ENCODE results near the gene KIDINS220. TPM values are rescaled to one million over a fixed set of nuclear protein-coding genes. Genes with fewer than 3 reads are reported as not detected.
A peak's percentile ranks its signal among the peaks of the same experiment; 100 is the strongest.

Gene KIDINS220
- total RNA-seq, 4 donors from 2014 or later, result 65.8 to 78.1 (median 73.6) TPM

DNA sequence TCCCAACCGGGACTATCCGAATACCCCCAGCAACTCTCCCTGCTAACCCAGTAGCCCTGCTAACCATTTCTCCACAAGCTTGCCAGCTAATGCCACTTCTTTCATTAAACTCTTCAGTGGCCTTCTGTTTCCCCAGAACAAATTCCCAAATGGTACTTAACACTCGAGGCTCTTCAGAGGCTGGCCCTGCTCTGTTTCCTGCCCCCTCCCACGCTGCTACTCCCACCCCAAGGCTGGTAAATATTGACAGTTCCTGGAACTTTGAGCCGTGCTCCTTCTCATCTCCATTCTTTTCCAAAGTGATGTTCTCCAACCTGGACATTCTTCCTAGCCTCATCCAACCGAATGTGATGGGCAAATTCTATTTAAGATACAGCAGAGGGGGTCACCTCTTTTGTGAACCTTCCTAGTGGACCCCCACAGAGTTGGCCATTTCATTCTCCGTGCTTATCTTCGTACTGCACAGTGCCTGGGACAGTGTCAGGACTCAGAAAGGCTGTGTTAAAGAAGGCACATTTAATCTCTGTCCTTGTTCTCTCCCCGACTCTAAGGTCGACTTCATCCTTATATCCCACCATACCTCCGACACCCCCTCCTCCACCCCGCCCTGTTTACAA, 3.2 kb upstream of the KIDINS220 start:
- no peak overlapping the region for H3K4me3 ChIP-seq
- 80% methylated on average over 12 of the region's 12 CpGs for WGBS
- TF ChIP-seq, protein P1, sequence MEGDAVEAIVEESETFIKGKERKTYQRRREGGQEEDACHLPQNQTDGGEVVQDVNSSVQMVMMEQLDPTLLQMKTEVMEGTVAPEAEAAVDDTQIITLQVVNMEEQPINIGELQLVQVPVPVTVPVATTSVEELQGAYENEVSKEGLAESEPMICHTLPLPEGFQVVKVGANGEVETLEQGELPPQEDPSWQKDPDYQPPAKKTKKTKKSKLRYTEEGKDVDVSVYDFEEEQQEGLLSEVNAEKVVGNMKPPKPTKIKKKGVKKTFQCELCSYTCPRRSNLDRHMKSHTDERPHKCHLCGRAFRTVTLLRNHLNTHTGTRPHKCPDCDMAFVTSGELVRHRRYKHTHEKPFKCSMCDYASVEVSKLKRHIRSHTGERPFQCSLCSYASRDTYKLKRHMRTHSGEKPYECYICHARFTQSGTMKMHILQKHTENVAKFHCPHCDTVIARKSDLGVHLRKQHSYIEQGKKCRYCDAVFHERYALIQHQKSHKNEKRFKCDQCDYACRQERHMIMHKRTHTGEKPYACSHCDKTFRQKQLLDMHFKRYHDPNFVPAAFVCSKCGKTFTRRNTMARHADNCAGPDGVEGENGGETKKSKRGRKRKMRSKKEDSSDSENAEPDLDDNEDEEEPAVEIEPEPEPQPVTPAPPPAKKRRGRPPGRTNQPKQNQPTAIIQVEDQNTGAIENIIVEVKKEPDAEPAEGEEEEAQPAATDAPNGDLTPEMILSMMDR (IDR thresholded peaks at IDR 0.05), result no peak
- TF ChIP-seq POLR2A (IDR thresholded peaks at IDR 0.05; ENCODE audit: low read depth) (no peak), EP300 (IDR thresholded peaks at IDR 0.05) (no peak), POLR2AphosphoS5 (IDR thresholded peaks at IDR 0.05) (no peak)
- no peaks in the 10 kb centered on the region for H3K36me3 ChIP-seq
- intact Hi-C loops (cut with DNase I), result no loop called here
- H3K9me3 ChIP-seq, result no peaks in the 10 kb centered on the region
- peaks cover 0 to 8% (median 0%) of the 10 kb centered on the region in 4 donors for H3K27me3 ChIP-seq
- H3K27ac ChIP-seq (replicated peaks in 1 of 4), result no peak overlapping the region
- no peak for DNase-seq (ENCODE audit: extremely low spot score)
- peaks cover 14 to 19% (median 16%) of the 10 kb centered on the region in 4 donors for H3K4me1 ChIP-seq

DNA sequence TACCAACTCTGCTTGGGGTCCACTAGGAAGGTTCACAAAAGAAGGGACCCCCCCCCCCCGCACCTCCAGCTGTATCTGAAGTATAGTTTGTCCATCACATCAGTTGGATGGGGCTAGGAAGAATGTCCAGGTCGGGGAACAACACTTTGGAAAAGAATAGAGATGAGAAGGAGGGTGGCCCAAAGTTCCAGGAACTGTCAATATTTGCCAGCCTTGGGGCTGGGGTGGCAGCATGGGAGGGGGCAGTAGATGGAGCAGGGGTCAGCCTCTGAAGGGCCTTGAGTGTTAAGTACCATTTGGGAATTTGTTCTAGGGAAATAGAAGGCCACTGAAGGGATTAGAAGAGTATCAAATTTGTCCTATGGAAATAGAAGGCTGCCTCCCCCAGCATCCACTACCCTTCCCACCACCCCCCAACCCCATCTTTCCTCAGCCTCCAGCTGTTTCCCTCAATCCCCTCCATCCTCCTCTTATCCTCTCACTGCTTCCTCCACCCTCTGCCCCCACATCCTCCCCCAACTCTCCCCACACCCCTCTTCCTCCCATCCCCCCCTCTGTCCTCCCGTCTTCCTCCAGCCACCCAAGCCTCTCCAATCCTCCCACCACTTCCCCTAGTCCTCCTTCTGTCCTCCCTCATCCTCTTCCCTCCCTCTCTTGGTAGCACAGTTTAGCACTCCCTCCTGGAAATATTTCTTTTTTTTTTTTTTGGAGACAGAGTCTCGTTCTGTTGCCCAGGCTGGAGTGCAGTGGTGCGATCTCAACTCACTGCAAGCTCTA, 2.0 kb upstream of the KIDINS220 start:
- H3K4me3 ChIP-seq, result no peak overlapping the region
- no peaks in the 10 kb centered on the region for H3K9me3 ChIP-seq
- 87% methylated on average over 4 of the region's 5 CpGs for WGBS
- H3K27ac ChIP-seq (replicated peaks in 1 of 4), result no peak overlapping the region
- H3K36me3 ChIP-seq, result no peaks in the 10 kb centered on the region
- H3K4me1 ChIP-seq, result peaks cover 26 to 31% (median 28%) of the 10 kb centered on the region in 4 donors
- TF ChIP-seq, protein P1 (IDR thresholded peaks at IDR 0.05), result no peak
- TF ChIP-seq EP300 (IDR thresholded peaks at IDR 0.05) (no peak), POLR2A (IDR thresholded peaks at IDR 0.05; ENCODE audit: low read depth) (no peak), POLR2AphosphoS5 (IDR thresholded peaks at IDR 0.05) (no peak)
- intact Hi-C loops (cut with DNase I), result no loop called here
- H3K27me3 ChIP-seq, result no peaks in the 10 kb centered on the region
- DNase-seq (ENCODE audit: extremely low spot score), result no peak

DNA sequence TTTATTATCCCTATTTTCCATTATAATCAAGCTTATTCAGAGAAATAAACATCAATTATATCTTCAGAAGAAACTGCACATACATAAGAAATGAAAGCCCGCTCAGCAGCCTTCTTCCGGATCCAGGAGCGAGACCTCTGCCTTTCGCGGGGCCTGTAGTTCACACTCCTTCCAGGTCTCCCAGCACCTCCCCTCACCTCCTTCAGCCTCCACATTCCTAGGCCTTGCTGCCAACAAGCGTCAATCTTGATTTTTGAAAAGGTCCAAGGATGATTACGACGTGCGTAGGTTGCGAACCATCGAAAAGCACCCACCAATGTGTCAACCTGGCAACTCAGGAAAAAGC, 355 bp upstream of the KIDINS220 start:
- WGBS, result 75% methylated on average over 11 of the region's 11 CpGs
- Histone ChIP-seq H3K9me3 (no peaks in the 10 kb centered on the region), H3K4me1 (peaks cover 41 to 46% (median 43%) of the 10 kb centered on the region in 4 donors), H3K27me3 (no peaks in the 10 kb centered on the region), H3K4me3 (peak overlapping the region; percentile 88 to 100 (median 98)), H3K27ac (replicated peaks in 1 of 4) (peak overlapping the region; percentile 84 to 89 (median 86)), H3K36me3 (no peaks in the 10 kb centered on the region)
- DNase-seq (ENCODE audit: extremely low spot score), result no peak
- intact Hi-C loops (cut with DNase I), result no loop called here
- TF ChIP-seq POLR2A (IDR thresholded peaks at IDR 0.05; ENCODE audit: low read depth) (no peak), EP300 (IDR thresholded peaks at IDR 0.05) (no peak), POLR2AphosphoS5 (IDR thresholded peaks at IDR 0.05) (no peak)
- TF ChIP-seq, protein P1 (IDR thresholded peaks at IDR 0.05), result no peak

DNA sequence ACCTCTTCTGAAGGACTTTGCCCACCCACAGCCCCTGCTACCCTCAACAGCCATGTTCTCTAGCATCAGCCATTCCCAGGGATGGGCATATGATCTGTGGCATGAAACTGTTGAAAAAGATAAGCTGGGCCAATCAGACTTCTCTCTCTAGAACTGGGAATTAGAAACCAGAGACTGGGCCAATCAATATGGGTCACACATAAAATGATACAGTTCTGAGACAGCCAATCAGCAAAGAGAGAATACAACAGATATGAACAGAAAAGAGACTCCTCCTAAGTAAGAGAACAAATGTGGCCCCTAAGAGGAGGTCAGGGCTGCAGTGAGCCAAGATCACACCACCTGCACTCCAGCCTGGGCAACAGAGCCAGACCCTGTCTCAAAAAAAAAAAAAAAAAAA, 2.1 kb downstream of the KIDINS220 start:
- TF ChIP-seq POLR2A (IDR thresholded peaks at IDR 0.05; ENCODE audit: low read depth), result no peak
- no peak for TF ChIP-seq EP300 (IDR thresholded peaks at IDR 0.05)
- no peak for TF ChIP-seq POLR2AphosphoS5 (IDR thresholded peaks at IDR 0.05)
- Histone ChIP-seq H3K27ac (replicated peaks in 1 of 4) (no peak overlapping the region), H3K4me3 (peak overlapping the region in 2 of 4 donors; percentile 88 to 96), H3K27me3 (no peaks in the 10 kb centered on the region), H3K9me3 (no peaks in the 10 kb centered on the region), H3K36me3 (no peaks in the 10 kb centered on the region), H3K4me1 (peaks cover 55 to 71% (median 66%) of the 10 kb centered on the region in 4 donors)
- intact Hi-C loops (cut with DNase I), result no loop called here
- DNase-seq (ENCODE audit: extremely low spot score), result no peak

DNA sequence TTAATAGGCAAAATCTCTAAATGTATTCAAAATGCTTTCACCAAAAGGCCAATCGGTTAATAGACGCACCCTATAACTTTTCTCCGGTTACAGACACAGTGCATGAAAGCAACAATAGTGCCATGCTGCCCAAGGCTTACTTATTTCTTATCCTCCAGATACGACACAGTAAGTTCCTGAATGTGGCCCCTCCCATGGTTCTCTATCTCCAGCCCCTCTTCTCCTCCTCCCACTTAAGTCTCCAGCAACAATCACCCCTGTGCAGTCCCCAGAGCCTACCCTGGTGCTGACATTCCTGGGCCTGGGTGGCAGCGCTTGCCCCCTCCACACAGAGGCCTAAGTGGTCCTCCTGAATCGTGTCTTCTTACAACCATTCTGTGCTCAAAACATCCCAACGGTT, 3.6 kb downstream of the KIDINS220 start:
- Histone ChIP-seq H3K36me3 (no peaks in the 10 kb centered on the region), H3K4me1 (peaks cover 63 to 78% (median 73%) of the 10 kb centered on the region in 4 donors), H3K4me3 (no peak overlapping the region), H3K9me3 (no peaks in the 10 kb centered on the region), H3K27ac (replicated peaks in 1 of 4) (no peak overlapping the region), H3K27me3 (no peaks in the 10 kb centered on the region)
- no peak for TF ChIP-seq POLR2A (IDR thresholded peaks at IDR 0.05; ENCODE audit: low read depth)
- no peak for TF ChIP-seq POLR2AphosphoS5 (IDR thresholded peaks at IDR 0.05)
- TF ChIP-seq, protein P1 (IDR thresholded peaks at IDR 0.05), result no peak
- TF ChIP-seq EP300 (IDR thresholded peaks at IDR 0.05), result no peak
- WGBS, result 94% methylated on average over 7 of the region's 7 CpGs
- intact Hi-C loops (cut with DNase I), result no loop called here
- no peak for DNase-seq (ENCODE audit: extremely low spot score)
